GM18508 (cell line): ENCODE data around the gene ARHGAP32.
"Not testable (repeated sequence)": the region's sequence is repeated elsewhere in the genome, so short reads cannot be mapped to it uniquely, and the experiment has no call there.

Experiments
- ATAC-seq: cut with Tn5 transposase; IDR thresholded peaks from one replicate; pipeline ENCODE4 v1.9.1; 2021; ENCODE audit warnings: moderate number of reproducible peaks; ENCODE audit not compliant: insufficient read depth, unreplicated experiment

The ARHGAP32 gene

GRCh38 chr11:129204150-129204838 is 12.2 kb upstream of the ARHGAP32 start:
- no peak for ATAC-seq

- no peak for ATAC-seq
Measured at GRCh38 chr11:129202646-129203045, 10.5 kb upstream of the ARHGAP32 start.

- no peak for ATAC-seq
Measured at GRCh38 chr11:129195682-129196081, 3.6 kb upstream of the ARHGAP32 start.

- ATAC-seq: no peak
Measured at GRCh38 chr11:129191649-129192048, 476 bp downstream of the ARHGAP32 start.

- no peak for ATAC-seq
Measured at GRCh38 chr11:129190087-129190486, 2.0 kb downstream of the ARHGAP32 start.

- no peak for ATAC-seq
Measured at GRCh38 chr11:129189646-129190045, 2.5 kb downstream of the ARHGAP32 start.

GRCh38 chr11:129185082-129185481 is 7.0 kb downstream of the ARHGAP32 start:
- not testable (repeated sequence) for ATAC-seq

GRCh38 chr11:129184581-129184980 is 7.5 kb downstream of the ARHGAP32 start:
- ATAC-seq: no peak

- ATAC-seq: no peak
Measured at GRCh38 chr11:129167315-129167714, 24.8 kb downstream of the ARHGAP32 start.

- no peak for ATAC-seq
Measured at GRCh38 chr11:129163714-129164164, 28.4 kb downstream of the ARHGAP32 start.

- ATAC-seq: not testable (repeated sequence)
Measured at GRCh38 chr11:129157080-129157479, 35.0 kb downstream of the ARHGAP32 start.

- no peak for ATAC-seq
Measured at GRCh38 chr11:129155745-129156144, 36.4 kb downstream of the ARHGAP32 start.

- no peak for ATAC-seq
Measured at GRCh38 chr11:129148487-129148886, 43.6 kb downstream of the ARHGAP32 start.

GRCh38 chr11:129146191-129146590 is 45.9 kb downstream of the ARHGAP32 start:
- no peak for ATAC-seq

- no peak for ATAC-seq
Measured at GRCh38 chr11:129145276-129145675, 46.8 kb downstream of the ARHGAP32 start.

- ATAC-seq: no peak
Measured at GRCh38 chr11:129144256-129144655, 47.9 kb downstream of the ARHGAP32 start.

- ATAC-seq: no peak
Measured at GRCh38 chr11:129143335-129143734, 48.8 kb downstream of the ARHGAP32 start.

GRCh38 chr11:129141748-129142523 is 50.2 kb downstream of the ARHGAP32 start:
- no peak for ATAC-seq

- no peak for ATAC-seq
Measured at GRCh38 chr11:129131316-129131715, 60.8 kb downstream of the ARHGAP32 start.

GRCh38 chr11:129128881-129129620 is 63.1 kb downstream of the ARHGAP32 start:
- ATAC-seq: not testable (repeated sequence)

GRCh38 chr11:129119036-129119435 is 73.1 kb downstream of the ARHGAP32 start:
- ATAC-seq: no peak
